Endothelial cell (in vitro differentiated cells): ENCODE results near the gene ATG12. TPM values are rescaled to one million over a fixed set of nuclear protein-coding genes. Genes with fewer than 3 reads are reported as not detected.
"Not testable (repeated sequence)": the region's sequence is repeated elsewhere in the genome, so short reads cannot be mapped to it uniquely, and the experiment has no call there.

Source experiments
- DNase-seq: peaks from one replicate; pipeline ENCODE4 v3.0.0; 2021; ENCODE audit warnings: low spot score
- H3K27ac Mint-ChIP-seq: one replicate; pipeline ENCODE4 v1.8.0; 2021; ENCODE audit warnings: mixed read lengths, inconsistent platforms; ENCODE audit not compliant: unreplicated experiment
- H3K27me3 Mint-ChIP-seq: one replicate; pipeline ENCODE4 v1.8.0; 2021; ENCODE audit warnings: mild to moderate bottlenecking, moderate library complexity, mixed read lengths, inconsistent platforms; ENCODE audit not compliant: unreplicated experiment
- H3K36me3 Mint-ChIP-seq: one replicate; pipeline ENCODE4 v1.8.0; 2021; ENCODE audit warnings: mild to moderate bottlenecking, low read depth, mixed read lengths, inconsistent platforms; ENCODE audit not compliant: unreplicated experiment
- H3K4me1 Mint-ChIP-seq: one replicate; pipeline ENCODE4 v1.8.0; 2021; ENCODE audit warnings: mild to moderate bottlenecking, mixed read lengths, inconsistent platforms; ENCODE audit not compliant: unreplicated experiment
- H3K4me3 Mint-ChIP-seq: one replicate; pipeline ENCODE4 v1.8.0; 2021; ENCODE audit warnings: mild to moderate bottlenecking, mixed read lengths, inconsistent platforms; ENCODE audit not compliant: unreplicated experiment
- H3K9me3 Mint-ChIP-seq: one replicate; pipeline ENCODE4 v1.8.0; 2021; ENCODE audit warnings: mixed read lengths, inconsistent platforms; ENCODE audit not compliant: unreplicated experiment
- CTCF ChIP-seq: fragments of 200-600 bp; sonication (generic); IDR thresholded peaks from one replicate; pipeline ENCODE4 v1.5.0; 2021; ENCODE audit warnings: antibody characterized with exemption; ENCODE audit not compliant: unreplicated experiment
- total RNA-seq: library from RNA; stranded (reverse); fragmentation: NEBNext Ultra II Directional; extraction: Animal tissue kit (Norgen Biotek cat#: 25700); gene quantifications from one replicate; pipeline ENCODE4 v1.2.1, GENCODE V29; 2021; ENCODE audit not compliant: unreplicated experiment

The ATG12 gene
- total RNA-seq, 1 donor from 2014 or later = 50.8 TPM

DNA sequence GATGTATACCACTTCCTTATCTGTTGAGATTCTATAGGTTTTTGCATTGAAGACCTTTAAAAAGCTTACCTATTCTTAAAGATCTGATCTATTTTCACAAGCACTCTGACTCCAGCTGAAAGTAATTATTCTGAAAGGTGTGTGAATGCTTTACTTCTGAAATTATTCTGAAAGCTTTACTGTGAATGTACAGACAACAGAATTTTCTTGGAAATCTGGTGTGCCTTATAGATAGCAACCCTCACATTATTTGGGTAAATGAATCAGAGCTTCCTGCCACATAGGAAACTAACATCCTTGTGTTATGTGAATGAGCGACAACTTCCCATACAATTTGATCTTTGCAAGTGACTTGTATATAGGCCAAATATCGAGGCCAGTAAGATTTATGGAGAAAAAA is 31.4 kb downstream of the ATG12 start:
- Mint-ChIP-seq H3K4me1 (peaks cover 21% of the 10 kb centered on the region), H3K27ac (no peak overlapping the region), H3K9me3 (no peaks in the 10 kb centered on the region), H3K36me3 (no peaks in the 10 kb centered on the region), H3K27me3 (peaks cover 8% of the 10 kb centered on the region), H3K4me3 (no peak overlapping the region)
- TF ChIP-seq CTCF = no peak
- no peak for DNase-seq

GRCh38 chr5:115808066-115808465 is 33.3 kb downstream of the ATG12 start:
- H3K9me3 Mint-ChIP-seq, H3K36me3 Mint-ChIP-seq, H3K27ac Mint-ChIP-seq, H3K27me3 Mint-ChIP-seq, DNase-seq, H3K4me3 Mint-ChIP-seq: not testable (repeated sequence)
- peaks cover 21% of the 10 kb centered on the region for H3K4me1 Mint-ChIP-seq

- Mint-ChIP-seq H3K9me3 (no peaks in the 10 kb centered on the region), H3K4me1 (peaks cover 21% of the 10 kb centered on the region), H3K4me3 (no peak overlapping the region), H3K36me3 (no peaks in the 10 kb centered on the region), H3K27me3 (no peaks in the 10 kb centered on the region), H3K27ac (no peak overlapping the region)
- no peak for TF ChIP-seq CTCF
- DNase-seq = no peak
Measured at GRCh38 chr5:115807654-115808052, 33.7 kb downstream of the ATG12 start.

DNA sequence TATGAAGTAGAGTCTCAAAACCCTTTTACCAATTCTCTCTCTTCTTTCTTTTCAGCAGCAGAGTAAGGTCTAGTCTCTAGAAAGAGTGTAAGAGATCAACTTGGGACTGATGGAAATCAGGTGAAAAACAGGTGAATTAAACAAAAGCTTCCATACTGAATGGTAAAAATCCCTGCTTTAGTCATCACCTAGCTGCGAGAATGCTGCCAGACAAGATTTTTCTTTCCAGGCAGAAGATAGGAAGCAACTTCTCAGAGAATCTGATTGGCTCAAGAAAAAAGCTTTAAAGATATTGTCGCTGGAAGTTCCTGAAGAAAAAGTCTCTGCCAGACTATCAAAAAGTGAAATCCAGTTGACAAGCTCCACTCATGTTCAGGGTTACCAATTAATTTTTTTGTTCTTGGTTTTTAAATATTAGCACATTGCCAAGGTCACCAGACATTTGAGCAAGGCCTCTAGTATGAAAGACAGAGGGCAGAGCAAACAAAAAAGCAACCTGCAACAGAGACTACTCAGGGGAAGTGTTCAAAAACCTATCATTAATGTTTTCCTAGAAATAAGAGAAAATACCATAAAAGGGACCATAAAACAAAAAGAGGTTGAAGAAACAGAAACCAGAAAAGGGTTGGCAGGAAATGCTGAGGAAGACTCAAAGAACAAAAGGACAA is 34.2 kb downstream of the ATG12 start:
- no peak for TF ChIP-seq CTCF
- Mint-ChIP-seq H3K9me3 (no peaks in the 10 kb centered on the region), H3K4me1 (peaks cover 21% of the 10 kb centered on the region), H3K36me3 (no peaks in the 10 kb centered on the region), H3K27ac (no peak overlapping the region), H3K27me3 (no peaks in the 10 kb centered on the region), H3K4me3 (no peak overlapping the region)
- no peak for DNase-seq

DNA sequence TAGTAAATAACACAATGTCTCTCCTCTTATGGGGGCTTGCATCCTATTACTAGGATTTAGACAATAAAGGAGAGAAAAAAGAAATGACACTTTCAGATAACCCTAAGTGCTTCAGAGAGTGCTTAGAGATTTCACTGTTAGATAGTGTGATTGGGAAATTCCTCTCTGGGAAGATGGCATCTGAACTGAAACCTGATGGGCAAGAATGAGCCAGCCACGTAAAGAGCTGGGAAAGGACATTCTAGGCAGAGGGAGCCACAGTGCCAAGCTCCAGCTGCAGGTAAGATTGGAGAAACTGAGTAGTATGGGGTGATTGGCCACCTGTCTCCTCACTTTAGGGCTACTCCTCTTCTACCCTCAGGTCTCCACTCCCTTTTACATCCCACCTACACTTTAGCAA is 39.4 kb downstream of the ATG12 start:
- Mint-ChIP-seq H3K36me3 (no peaks in the 10 kb centered on the region), H3K4me1 (peaks cover 1% of the 10 kb centered on the region), H3K27me3 (no peaks in the 10 kb centered on the region), H3K27ac (no peak overlapping the region), H3K9me3 (no peaks in the 10 kb centered on the region), H3K4me3 (no peak overlapping the region)
- no peak for TF ChIP-seq CTCF
- DNase-seq = no peak
